ENCODE results near the gene RHBDF1. TPM values are rescaled to one million over a fixed set of nuclear protein-coding genes. Genes with fewer than 3 reads are reported as not detected.
A peak's percentile ranks its signal among the peaks of the same experiment; 100 is the strongest.

Gene RHBDF1, protein sequence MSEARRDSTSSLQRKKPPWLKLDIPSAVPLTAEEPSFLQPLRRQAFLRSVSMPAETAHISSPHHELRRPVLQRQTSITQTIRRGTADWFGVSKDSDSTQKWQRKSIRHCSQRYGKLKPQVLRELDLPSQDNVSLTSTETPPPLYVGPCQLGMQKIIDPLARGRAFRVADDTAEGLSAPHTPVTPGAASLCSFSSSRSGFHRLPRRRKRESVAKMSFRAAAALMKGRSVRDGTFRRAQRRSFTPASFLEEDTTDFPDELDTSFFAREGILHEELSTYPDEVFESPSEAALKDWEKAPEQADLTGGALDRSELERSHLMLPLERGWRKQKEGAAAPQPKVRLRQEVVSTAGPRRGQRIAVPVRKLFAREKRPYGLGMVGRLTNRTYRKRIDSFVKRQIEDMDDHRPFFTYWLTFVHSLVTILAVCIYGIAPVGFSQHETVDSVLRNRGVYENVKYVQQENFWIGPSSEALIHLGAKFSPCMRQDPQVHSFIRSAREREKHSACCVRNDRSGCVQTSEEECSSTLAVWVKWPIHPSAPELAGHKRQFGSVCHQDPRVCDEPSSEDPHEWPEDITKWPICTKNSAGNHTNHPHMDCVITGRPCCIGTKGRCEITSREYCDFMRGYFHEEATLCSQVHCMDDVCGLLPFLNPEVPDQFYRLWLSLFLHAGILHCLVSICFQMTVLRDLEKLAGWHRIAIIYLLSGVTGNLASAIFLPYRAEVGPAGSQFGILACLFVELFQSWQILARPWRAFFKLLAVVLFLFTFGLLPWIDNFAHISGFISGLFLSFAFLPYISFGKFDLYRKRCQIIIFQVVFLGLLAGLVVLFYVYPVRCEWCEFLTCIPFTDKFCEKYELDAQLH
- 100 to 1,000 TPM in 1 of 4 donors, 10 to 100 TPM in 3; 11.9 to 179 (median 33.8) TPM for total RNA-seq

DNA sequence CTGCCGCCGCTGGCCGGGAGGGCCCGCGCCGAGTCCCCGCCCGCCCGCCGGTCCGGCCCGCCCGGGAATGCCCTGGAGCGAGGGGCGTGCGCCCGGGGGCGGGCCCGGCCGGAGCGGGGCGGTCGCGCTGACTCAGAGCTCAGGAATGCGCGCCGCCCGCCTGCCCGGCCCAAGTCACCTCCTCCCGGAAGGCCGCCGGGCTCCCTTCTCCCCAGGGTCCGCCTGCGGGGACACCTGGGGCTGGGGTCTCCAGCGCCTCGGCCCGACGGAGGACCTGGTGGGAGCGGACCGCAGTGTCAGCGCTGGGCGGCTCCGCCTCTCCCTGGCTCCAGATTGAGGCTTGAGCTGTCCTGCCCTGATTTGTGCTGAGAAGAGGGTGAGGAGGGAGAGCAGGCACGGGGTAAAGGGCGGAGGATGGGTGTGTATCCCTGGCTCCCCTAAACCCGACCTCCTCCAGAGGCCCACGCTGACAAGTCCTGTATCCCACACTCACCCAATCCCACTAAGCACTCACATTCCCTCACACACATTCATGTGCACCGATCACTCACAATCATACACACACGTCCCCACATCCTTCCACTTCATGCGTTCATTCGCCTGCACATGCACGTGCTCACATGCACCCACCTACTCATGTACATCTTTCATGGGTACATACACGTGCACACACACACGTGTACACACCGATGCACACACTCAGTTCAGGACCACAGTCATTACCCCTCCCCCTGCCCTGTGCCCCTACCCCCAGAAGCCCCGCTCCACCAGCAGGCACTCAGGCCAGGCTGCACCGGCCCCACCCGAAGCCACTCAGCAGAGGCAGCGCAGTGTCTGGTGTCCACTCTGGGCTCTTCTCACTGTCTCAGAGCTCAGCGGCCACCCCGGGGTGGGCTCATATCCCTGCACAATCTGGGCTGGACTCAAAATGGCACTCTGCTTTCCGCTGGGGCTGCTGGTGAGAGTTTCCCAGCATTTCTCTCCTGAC lies at the start of gene RHBDF1:
Gene RHBDF1, minus strand, starts transcription at position 71 of the 988 bp plus-strand sequence. CDS start 7,616 bp downstream, outside the sequence.
- peak; percentile 73 for DNase-seq
- no peaks in the 10 kb centered on the region for H3K27me3 ChIP-seq
- H3K27ac ChIP-seq: peak within 1 kb of the TSS; percentile 87 to 92 (median 90)
- intact Hi-C loops (cut with DNase I; ENCODE audit: low total_unique reads) (no loop called here), in situ Hi-C loops (cut with MboI; ENCODE audit: low pct_ligation_motif_present in 1 of 4, low pct_unique_long_range_greater_than_20kb in 1 of 4, low sequenced_read_pairs in 3 of 4) (no loop called here)
- WGBS, 2 donors (ENCODE audit: low coverage in 1 of 2): 0 to 34% methylated on average over 1 to 23 of the region's 62 CpGs
- peaks cover 20 to 66% (median 44%) of the 10 kb centered on the region in 4 donors for H3K4me1 ChIP-seq
- H3K36me3 ChIP-seq: no peaks in the 10 kb centered on the region
- peak in 2 of 3 donors; percentile 13 to 27 for TF ChIP-seq POLR2AphosphoS5 (IDR thresholded peaks at IDR 0.05)
- TF ChIP-seq, protein P1, sequence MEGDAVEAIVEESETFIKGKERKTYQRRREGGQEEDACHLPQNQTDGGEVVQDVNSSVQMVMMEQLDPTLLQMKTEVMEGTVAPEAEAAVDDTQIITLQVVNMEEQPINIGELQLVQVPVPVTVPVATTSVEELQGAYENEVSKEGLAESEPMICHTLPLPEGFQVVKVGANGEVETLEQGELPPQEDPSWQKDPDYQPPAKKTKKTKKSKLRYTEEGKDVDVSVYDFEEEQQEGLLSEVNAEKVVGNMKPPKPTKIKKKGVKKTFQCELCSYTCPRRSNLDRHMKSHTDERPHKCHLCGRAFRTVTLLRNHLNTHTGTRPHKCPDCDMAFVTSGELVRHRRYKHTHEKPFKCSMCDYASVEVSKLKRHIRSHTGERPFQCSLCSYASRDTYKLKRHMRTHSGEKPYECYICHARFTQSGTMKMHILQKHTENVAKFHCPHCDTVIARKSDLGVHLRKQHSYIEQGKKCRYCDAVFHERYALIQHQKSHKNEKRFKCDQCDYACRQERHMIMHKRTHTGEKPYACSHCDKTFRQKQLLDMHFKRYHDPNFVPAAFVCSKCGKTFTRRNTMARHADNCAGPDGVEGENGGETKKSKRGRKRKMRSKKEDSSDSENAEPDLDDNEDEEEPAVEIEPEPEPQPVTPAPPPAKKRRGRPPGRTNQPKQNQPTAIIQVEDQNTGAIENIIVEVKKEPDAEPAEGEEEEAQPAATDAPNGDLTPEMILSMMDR (IDR thresholded peaks at IDR 0.05): no peak
- peak within 1 kb of the TSS; percentile 59 to 82 (median 69) for H3K4me3 ChIP-seq
- no peaks in the 10 kb centered on the region for H3K9me3 ChIP-seq

DNA sequence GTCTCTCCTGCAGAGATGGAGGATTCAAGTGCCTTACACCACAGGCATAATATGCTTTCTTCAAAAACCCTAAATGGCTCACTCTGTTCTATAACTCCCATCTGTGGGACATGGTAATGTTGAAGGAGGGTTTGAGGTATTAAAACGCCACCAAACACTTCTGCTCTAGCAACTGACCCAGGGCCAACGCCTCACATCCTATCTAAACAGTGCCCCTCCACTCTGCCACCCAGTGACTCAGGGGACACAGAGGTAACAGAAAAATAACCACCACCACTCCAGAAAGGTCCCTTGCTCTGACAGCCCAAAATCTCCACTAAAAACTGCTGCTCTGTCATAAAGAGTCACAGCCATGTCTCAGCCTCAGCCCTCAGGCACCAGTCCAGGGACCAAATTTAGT lies 48.3 kb upstream of the RHBDF1 start:
- H3K36me3 ChIP-seq: no peaks in the 10 kb centered on the region
- 92 to 100% methylated on average over 2 of the region's 2 CpGs for WGBS, 2 donors (ENCODE audit: low coverage in 1 of 2)

DNA sequence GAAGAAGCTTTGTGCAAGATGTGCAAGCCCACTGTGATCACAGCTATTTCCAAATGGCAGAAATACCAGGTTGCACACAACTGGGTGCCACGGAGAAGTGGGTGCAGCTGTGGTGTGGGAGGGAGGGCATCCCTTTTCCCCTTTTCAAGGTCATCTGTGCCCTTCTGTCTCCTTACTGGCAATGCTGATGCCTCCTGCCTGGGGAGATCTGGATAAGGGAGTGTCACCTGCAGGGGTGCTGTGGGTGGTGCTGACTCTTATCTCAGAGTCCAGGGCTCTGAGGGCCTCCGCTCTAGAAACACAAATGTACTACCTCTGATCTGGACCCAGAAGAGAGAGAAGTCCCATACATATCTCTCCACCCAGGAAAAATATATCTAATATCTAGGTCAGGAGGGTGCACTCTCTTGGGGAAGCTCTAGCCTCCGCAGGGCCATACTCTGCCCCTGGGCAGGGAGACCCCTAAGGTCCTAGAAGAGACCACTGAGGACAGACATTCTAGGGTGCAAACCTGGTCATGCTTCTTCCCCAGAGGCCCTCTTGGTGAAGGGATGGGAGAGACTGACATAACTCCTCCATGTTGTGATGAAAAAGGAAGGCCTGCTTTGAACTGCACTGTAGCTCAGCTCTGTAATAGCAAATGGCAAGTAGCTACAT lies 47.5 kb upstream of the RHBDF1 start:
- H3K4me3 ChIP-seq: no peak overlapping the region
- no peak for DNase-seq
- peaks cover 0 to 8% (median 4%) of the 10 kb centered on the region in 4 donors for H3K4me1 ChIP-seq
- H3K36me3 ChIP-seq: no peaks in the 10 kb centered on the region
- H3K27ac ChIP-seq: no peak overlapping the region
- in situ Hi-C loops (cut with MboI; ENCODE audit: low pct_ligation_motif_present in 1 of 4, low pct_unique_long_range_greater_than_20kb in 1 of 4, low sequenced_read_pairs in 3 of 4): no loop called here
- H3K9me3 ChIP-seq: no peaks in the 10 kb centered on the region
- TF ChIP-seq POLR2AphosphoS5 (IDR thresholded peaks at IDR 0.05) (no peak), EP300 (IDR thresholded peaks at IDR 0.05; ENCODE audit: low read depth) (no peak), POLR2A (IDR thresholded peaks at IDR 0.05) (no peak)
- TF ChIP-seq, protein P1 (IDR thresholded peaks at IDR 0.05): no peak
- intact Hi-C loops (cut with DNase I; ENCODE audit: low total_unique reads): no loop called here
- no peaks in the 10 kb centered on the region for H3K27me3 ChIP-seq
- 83 to 90% methylated on average over 1 to 3 of the region's 3 CpGs for WGBS, 2 donors (ENCODE audit: low coverage in 1 of 2)

More for the DNA sequence above, 48.3 kb upstream of the RHBDF1 start:
- Histone ChIP-seq H3K27me3 (no peaks in the 10 kb centered on the region), H3K9me3 (no peaks in the 10 kb centered on the region), H3K27ac (no peak overlapping the region), H3K4me1 (peaks cover 0 to 8% (median 4%) of the 10 kb centered on the region in 4 donors), H3K4me3 (no peak overlapping the region)
- in situ Hi-C loops (cut with MboI; ENCODE audit: low pct_ligation_motif_present in 1 of 4, low pct_unique_long_range_greater_than_20kb in 1 of 4, low sequenced_read_pairs in 3 of 4): no loop called here
- DNase-seq: no peak
- TF ChIP-seq, protein P1 (IDR thresholded peaks at IDR 0.05): no peak
- no peak for TF ChIP-seq EP300 (IDR thresholded peaks at IDR 0.05; ENCODE audit: low read depth)
- no peak for TF ChIP-seq POLR2A (IDR thresholded peaks at IDR 0.05)
- no peak for TF ChIP-seq POLR2AphosphoS5 (IDR thresholded peaks at IDR 0.05)
- intact Hi-C loops (cut with DNase I; ENCODE audit: low total_unique reads): no loop called here

All from transverse colon (tissue), 4 donors.